Upper lobe of left lung (tissue), 6 donors: Measurements from ENCODE around the gene TMEM174. TPM values are rescaled to one million over a fixed set of nuclear protein-coding genes. Genes with fewer than 3 reads are reported as not detected.

Experiments used
- ATAC-seq, 2 donors: fragments of 200-7000 bp; cut with Tn5 transposase; one replicate each; pipeline ENCODE4 v1.9.1; 2022; ENCODE audit warnings: mild to moderate bottlenecking in 2 of 2, moderate library complexity in 2 of 2; ENCODE audit not compliant: low FRiP score in 2 of 2
- DNase-seq, 2 donors: peaks; one replicate each; pipeline ENCODE4 v3.0.0-alpha.2; 2019 to 2020
- H3K27ac ChIP-seq, 4 donors: fragments of 200-600 bp; sonication (generic); one replicate each; pipeline ENCODE4 v1.5.1; 2016 to 2019
- H3K27me3 ChIP-seq, 4 donors: fragments of 200-600 bp; sonication (generic); one replicate each; pipeline ENCODE4 v1.5.1; 2017 to 2019
- H3K36me3 ChIP-seq, 4 donors: fragments of 200-600 bp; sonication (generic); one replicate each; pipeline ENCODE4 v1.5.1; 2016 to 2019
- H3K4me1 ChIP-seq, 4 donors: fragments of 200-600 bp; sonication (generic); one replicate each; pipeline ENCODE4 v1.5.1; 2018 to 2019
- H3K4me3 ChIP-seq, 4 donors: fragments of 200-600 bp; sonication (generic); one replicate each; pipeline ENCODE4 v1.5.1; 2017 to 2019; ENCODE audit warnings: mild to moderate bottlenecking in 2 of 4, moderate library complexity in 1 of 4
- H3K9me3 ChIP-seq, 4 donors: fragments of 200-600 bp; sonication (generic); one replicate each; pipeline ENCODE4 v1.5.1; 2018 to 2019
- EP300 ChIP-seq, 4 donors: sonication (generic); formaldehyde crosslinking; IDR thresholded peaks; one replicate each; pipeline ENCODE4 v1.5.1; 2017; ENCODE audit warnings: antibody characterized with exemption in 4 of 4, control low read depth in 2 of 4
- POLR2A ChIP-seq, 4 donors: fragments of 450-650 bp; IDR thresholded peaks; one replicate each; pipeline ENCODE4 v1.5.1; 2016 to 2017; ENCODE audit warnings: antibody characterized with exemption in 4 of 4, mild to moderate bottlenecking in 2 of 4
- POLR2AphosphoS5 ChIP-seq, 2 donors: sonication (generic); formaldehyde crosslinking; IDR thresholded peaks; one replicate each; pipeline ENCODE4 v1.5.1; 2017; ENCODE audit warnings: antibody characterized with exemption in 2 of 2
- WGBS, 2 donors: methylation state at CpG; one replicate each; pipeline ENCODE4 v1.1.5; 2017 to 2018; 5-methylcytosine and 5-hydroxymethylcytosine counted together
- total RNA-seq, 6 donors: library from RNA; depleted of rRNA in 4 of 6; stranded (reverse); fragments of >200 nt in 4 of 6; gene quantifications; one replicate each; pipeline versions ENCODE4 v1.1.0 to v1.2.1, GENCODE V29; 2016 to 2021
- TF ChIP-seq, protein P1 (sequence below), 6 experiments: fragments of 450-650 bp in 4 of 6; fragments of 200-600 bp in 2 of 6; sonication (generic) in 2 of 6; IDR thresholded peaks; one replicate each; pipeline ENCODE4 v1.5.1; 2016 to 2019; ENCODE audit warnings: antibody characterized with exemption in 6 of 6
- donor health status: DM: no; HTN: no; CAD: no; lungs with moderate emphysema.
- donor health status: DM: no; HTN: yes; CAD: no; lungs with severe emphysema.

The TMEM174 gene
- total RNA-seq, 6 donors from 2014 or later, result not detected

DNA sequence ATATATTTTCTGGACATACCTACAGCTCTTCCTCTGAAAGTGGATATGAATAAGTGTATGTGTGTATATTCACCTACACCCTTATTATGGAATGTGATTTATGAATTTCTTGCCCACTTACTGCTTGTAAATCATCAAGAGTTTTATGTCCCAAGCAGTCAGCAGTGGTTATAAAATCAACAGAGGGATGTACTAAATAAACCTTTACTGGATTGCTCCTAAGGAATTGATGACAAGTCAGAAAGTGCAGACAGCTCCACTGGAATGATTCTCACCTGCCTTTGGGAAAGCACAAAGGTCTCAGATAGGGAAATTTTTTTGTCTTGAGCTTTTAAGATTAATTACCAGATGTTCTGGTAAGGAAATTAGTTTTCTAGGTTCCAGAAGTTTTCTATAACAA is 9.3 kb downstream of the TMEM174 start:
- Histone ChIP-seq H3K4me1 (no peaks in the 10 kb centered on the region), H3K36me3 (no peaks in the 10 kb centered on the region), H3K9me3 (peaks cover 0 to 5% (median 2%) of the 10 kb centered on the region in 4 donors), H3K4me3 (no peak overlapping the region), H3K27ac (no peak overlapping the region), H3K27me3 (no peaks in the 10 kb centered on the region)
- no peak for TF ChIP-seq EP300 (IDR thresholded peaks at IDR 0.05)
- TF ChIP-seq POLR2A (IDR thresholded peaks at IDR 0.05), result no peak
- TF ChIP-seq, protein P1, sequence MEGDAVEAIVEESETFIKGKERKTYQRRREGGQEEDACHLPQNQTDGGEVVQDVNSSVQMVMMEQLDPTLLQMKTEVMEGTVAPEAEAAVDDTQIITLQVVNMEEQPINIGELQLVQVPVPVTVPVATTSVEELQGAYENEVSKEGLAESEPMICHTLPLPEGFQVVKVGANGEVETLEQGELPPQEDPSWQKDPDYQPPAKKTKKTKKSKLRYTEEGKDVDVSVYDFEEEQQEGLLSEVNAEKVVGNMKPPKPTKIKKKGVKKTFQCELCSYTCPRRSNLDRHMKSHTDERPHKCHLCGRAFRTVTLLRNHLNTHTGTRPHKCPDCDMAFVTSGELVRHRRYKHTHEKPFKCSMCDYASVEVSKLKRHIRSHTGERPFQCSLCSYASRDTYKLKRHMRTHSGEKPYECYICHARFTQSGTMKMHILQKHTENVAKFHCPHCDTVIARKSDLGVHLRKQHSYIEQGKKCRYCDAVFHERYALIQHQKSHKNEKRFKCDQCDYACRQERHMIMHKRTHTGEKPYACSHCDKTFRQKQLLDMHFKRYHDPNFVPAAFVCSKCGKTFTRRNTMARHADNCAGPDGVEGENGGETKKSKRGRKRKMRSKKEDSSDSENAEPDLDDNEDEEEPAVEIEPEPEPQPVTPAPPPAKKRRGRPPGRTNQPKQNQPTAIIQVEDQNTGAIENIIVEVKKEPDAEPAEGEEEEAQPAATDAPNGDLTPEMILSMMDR (IDR thresholded peaks at IDR 0.05), result no peak
- no peak for TF ChIP-seq POLR2AphosphoS5 (IDR thresholded peaks at IDR 0.05)
- ATAC-seq (no peak), DNase-seq (no peak)

DNA sequence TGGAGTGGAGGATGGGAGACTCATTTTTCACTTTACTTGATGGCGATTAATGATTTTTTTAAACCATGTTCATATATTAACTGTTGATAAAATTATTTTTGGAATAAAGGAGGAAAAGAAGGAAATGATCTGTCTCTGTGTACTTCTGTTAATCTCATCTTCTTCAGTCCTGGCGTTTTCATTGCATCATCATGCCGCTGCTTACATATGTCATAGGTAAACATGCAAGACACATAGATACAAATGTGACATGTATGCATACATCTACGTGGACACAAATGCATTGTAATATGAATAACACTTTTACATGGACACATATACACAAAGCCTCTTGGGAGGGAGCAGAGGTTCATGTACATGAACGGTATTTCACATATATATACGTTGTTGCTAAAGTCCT is 10.0 kb downstream of the TMEM174 start:
- WGBS, 2 donors, result 69 to 73% methylated on average over 6 of the region's 6 CpGs
- DNase-seq (no peak), ATAC-seq (no peak)
- no peak for TF ChIP-seq POLR2AphosphoS5 (IDR thresholded peaks at IDR 0.05)
- no peak for TF ChIP-seq EP300 (IDR thresholded peaks at IDR 0.05)
- TF ChIP-seq POLR2A (IDR thresholded peaks at IDR 0.05), result no peak
- TF ChIP-seq, protein P1 (IDR thresholded peaks at IDR 0.05), result no peak
- H3K27me3 ChIP-seq, result no peaks in the 10 kb centered on the region
- no peaks in the 10 kb centered on the region for H3K4me1 ChIP-seq
- H3K4me3 ChIP-seq, result no peak overlapping the region
- H3K27ac ChIP-seq, result no peak overlapping the region
- no peaks in the 10 kb centered on the region for H3K36me3 ChIP-seq
- peaks cover 0 to 5% (median 2%) of the 10 kb centered on the region in 4 donors for H3K9me3 ChIP-seq

DNA sequence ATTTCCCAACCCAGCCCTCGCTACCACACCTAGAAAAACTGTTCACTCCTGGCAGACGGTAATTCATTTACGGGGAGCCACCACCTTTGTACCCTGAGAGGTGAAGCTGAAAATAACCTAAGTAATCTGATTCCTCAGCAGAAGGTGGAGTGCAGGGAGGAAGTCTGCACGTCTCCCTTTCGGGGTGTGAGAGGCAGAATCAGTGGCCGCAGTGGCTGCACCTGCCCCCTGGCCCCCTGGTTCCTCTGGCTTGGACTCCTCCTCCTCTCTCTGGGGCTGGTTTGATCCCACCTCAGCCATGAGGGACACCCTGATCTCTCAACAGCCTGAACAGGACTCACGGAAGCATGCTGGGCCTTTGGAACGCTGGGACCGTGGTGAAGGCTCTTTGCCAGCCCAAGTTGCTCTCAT is 10.5 kb downstream of the TMEM174 start:
- no peak for ATAC-seq
- no peaks in the 10 kb centered on the region for H3K27me3 ChIP-seq
- H3K27ac ChIP-seq, result no peak overlapping the region
- no peaks in the 10 kb centered on the region for H3K36me3 ChIP-seq
- no peaks in the 10 kb centered on the region for H3K4me1 ChIP-seq
- TF ChIP-seq POLR2A (IDR thresholded peaks at IDR 0.05), result no peak
- H3K9me3 ChIP-seq, result peaks cover 0 to 5% (median 2%) of the 10 kb centered on the region in 4 donors
- no peak overlapping the region for H3K4me3 ChIP-seq
- WGBS, 2 donors, result 50 to 58% methylated on average over 9 of the region's 9 CpGs
- DNase-seq, result no peak

DNA sequence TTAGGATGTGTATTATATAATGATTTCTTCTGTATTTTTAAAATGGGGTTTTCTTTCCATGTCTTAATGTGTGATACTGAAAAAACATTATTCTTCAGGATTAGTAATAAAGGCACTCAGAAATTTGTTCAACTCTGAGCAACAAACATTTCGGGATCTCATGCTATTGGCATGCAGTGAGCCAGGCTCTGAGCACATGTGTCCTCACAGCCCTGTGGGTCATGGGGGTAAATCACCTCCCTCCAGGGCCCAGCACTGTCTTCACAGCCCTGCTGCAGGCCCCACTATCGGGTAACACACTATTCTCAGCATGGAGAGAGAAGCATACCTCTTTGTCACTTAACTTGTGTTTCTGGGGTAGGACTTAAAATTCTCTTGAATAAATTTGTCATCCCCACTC is 14.0 kb downstream of the TMEM174 start:
- TF ChIP-seq, protein P1 (IDR thresholded peaks at IDR 0.05), result no peak
- no peak for TF ChIP-seq POLR2AphosphoS5 (IDR thresholded peaks at IDR 0.05)
- TF ChIP-seq EP300 (IDR thresholded peaks at IDR 0.05), result no peak
- TF ChIP-seq POLR2A (IDR thresholded peaks at IDR 0.05), result no peak
- Histone ChIP-seq H3K27me3 (no peaks in the 10 kb centered on the region), H3K4me1 (no peaks in the 10 kb centered on the region), H3K4me3 (no peak overlapping the region), H3K27ac (no peak overlapping the region), H3K36me3 (no peaks in the 10 kb centered on the region), H3K9me3 (peaks cover 0 to 5% (median 2%) of the 10 kb centered on the region in 4 donors)
- ATAC-seq (no peak), DNase-seq (no peak)
- WGBS, 2 donors, result 84 to 94% methylated on average over 2 of the region's 2 CpGs

DNA sequence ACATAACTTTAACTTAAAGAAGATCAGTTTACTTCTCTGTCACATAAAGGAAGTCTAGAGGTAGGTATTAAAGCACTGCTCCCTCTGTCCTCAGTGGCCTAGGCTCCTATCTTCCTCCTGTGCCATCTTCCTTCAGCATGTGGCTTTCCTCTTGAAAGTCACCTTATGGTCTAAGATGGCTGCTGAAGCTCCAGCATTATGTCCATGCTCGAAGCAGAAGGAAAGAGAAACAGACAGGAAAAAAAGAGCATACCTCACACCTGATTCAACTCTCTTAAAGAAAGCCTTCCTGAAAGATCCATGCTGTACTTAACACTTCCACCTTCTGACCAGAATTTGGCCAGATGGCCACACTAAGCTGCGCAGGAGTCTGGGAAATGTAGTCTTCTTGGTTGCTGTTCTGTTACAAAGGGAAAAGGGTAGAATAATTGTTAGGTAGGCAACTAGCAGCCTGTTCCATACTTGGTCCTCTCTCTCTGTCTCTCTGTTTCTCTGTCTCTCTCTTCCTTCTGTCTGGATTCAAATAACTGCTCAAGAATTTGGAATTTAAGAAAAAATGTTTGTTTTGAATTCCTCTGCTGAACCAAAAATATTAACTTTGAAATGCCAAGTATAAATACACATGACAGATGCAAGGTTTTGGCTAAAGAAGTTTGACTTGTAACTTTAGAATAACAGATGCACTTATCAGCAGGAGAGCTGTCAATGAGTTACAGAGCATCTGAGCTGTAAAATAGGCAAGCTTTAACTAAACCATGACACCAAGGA is 16.0 kb downstream of the TMEM174 start:
- Histone ChIP-seq H3K4me3 (no peak overlapping the region), H3K36me3 (no peaks in the 10 kb centered on the region), H3K27ac (no peak overlapping the region), H3K27me3 (no peaks in the 10 kb centered on the region), H3K9me3 (peaks cover 0 to 5% (median 2%) of the 10 kb centered on the region in 4 donors), H3K4me1 (no peaks in the 10 kb centered on the region)
- WGBS, 2 donors, result 65 to 87% methylated on average over 2 of the region's 2 CpGs
- ATAC-seq (no peak), DNase-seq (no peak)
- TF ChIP-seq POLR2A (IDR thresholded peaks at IDR 0.05), result no peak
- TF ChIP-seq POLR2AphosphoS5 (IDR thresholded peaks at IDR 0.05), result no peak
- TF ChIP-seq EP300 (IDR thresholded peaks at IDR 0.05), result no peak
- TF ChIP-seq, protein P1 (IDR thresholded peaks at IDR 0.05), result no peak
